ENCODE measurements around the gene CD14.
"Not testable (repeated sequence)": the region's sequence is repeated elsewhere in the genome, so short reads cannot be mapped to it uniquely, and the experiment has no call there.

Gene CD14

DNA sequence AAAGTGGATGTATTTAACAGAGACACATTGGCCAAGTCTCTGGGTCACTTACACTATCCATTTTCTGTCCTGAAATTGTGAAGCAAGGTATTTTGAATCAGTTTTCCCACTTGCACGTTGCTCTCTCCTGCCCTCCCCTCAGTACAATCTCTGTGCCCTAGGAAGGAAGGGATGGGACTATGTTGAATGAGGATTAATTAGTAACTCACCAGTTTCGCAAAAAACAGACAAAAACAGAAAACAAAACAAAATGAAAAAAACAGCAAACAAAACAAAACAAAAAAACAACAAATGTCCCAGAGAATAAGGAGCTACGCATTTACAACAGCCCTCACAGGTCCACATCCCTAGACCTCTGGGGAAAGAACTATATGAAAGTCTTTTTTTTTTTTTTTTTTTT is 1.1 kb upstream of the CD14 start:
- DNase-seq, result no peak

DNA sequence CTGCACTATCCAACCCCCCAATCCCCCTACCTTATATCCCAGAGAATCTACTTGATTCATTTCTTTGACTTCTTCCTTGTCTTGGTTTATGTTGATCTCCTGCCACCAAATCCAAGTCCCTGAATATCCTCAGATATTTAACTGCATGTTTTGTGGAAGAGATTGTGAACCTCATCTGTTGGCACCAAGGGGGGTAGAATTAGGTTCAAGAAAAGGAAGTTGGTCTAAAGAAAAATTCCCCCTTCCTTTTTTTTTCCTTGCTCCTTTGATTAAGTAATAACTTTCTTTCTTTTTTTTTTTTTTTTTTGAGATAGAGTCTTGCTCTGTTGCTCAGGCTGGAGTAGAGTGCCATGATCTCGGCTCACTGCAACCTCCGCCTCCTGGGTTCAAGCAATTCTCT is 526 bp upstream of the CD14 start:
- DNase-seq, result no peak

DNA sequence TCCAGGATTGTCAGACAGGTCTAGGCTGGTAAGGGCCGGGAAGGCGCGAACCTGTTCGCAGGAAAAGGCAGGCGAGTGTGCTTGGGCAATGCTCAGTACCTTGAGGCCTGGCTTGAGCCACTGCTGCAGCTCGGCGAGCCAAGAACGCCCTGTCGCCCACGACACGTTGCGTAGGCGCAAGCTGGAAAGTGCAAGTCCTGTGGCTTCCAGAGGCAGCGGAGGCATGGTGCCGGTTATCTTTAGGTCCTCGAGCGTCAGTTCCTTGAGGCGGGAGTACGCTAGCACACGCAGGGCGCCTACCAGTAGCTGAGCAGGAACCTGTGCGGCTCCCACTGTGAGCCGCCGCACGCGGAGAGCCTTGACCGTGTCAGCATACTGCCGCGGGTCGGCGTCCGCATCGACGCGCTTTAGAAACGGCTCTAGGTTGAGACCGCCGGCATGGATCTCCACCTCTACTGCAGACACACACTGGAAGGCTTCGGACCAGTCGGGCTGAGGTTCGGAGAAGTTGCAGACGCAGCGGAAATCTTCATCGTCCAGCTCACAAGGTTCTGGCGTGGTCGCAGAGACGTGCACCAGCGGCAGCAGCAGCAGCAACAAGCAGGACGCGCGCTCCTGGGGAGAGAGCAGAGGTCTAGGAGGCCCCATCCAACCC is 482 bp downstream of the CD14 start:
- peak; percentile 29 for DNase-seq

DNA sequence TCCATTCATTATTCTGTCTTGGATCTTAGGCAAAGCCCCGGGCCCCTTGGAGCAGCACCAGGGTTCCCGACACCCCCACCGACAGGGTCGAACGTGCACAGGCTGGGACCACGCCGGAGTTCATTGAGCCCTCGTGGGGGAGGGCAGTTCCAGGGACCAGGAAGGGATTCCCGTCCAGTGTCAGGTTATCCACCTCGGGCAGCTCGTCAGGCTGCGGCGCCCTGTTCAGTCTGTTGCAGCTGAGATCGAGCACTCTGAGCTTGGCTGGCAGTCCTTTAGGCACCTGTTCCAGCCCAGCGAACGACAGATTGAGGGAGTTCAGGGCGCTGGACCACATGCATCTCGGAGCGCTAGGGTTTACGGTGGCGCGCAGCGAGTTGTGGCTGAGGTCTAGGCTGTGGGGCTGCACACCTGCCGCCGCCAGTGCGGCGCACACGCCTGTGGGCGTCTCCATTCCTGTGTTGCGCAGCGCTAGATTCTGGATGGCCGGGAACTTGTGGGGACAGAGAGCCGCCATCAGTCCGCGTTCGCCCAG is 1.1 kb downstream of the CD14 start:
- no peak for DNase-seq

DNA sequence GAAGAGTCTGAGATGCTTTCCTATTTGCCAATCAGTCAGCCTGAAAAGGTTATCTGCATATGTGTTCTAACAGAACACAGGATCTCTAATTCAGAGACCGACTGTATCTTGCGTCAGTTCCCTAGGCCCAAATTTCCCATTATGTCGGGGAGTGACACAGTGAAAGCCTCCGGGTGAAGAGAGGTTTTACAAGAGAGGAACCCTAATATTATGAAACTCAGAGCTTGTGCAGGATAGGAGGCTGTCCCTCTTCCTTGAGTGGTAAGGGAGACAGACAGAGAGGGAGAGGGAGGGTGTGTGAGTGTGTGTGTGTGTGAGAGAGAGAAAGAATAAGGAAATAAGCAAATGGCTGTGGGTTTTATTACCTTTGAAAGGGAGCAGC is 1.9 kb downstream of the CD14 start:
- DNase-seq, result no peak

DNA sequence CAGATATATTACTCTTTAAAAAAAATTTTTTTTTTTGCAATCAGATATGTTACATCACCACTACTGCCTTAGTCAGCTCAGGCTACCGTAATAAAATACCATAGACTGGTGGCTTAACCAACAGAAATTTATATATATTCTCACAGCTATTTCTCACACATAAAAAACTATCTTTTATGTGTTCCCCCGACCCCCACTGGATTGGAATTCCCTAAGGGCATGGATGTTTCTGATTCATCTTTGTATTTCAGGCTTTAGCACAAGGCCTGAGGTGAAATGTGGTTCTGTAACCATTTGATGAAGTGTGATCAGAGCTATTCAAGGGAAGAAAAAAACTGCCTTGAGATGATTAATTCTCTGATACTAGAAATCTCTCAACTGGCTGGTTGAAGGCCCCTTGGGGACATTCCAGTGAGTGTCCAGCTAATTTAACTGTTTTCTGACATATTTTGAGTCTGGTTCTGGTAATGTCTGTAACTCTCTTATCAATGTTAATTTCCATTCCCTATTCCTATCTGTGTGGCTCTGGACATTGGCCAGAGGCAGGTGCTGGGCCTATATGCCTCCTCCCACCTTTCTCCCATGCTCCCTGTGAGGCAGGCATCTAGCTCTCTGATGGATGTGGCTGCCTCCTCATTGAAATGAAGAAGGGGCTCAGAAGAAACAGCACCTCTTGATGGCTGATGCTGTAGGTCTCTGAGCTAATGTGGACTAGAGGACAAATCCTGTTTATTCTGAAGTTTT is 2.5 kb downstream of the CD14 start:
- DNase-seq, result peak; percentile 41

DNA sequence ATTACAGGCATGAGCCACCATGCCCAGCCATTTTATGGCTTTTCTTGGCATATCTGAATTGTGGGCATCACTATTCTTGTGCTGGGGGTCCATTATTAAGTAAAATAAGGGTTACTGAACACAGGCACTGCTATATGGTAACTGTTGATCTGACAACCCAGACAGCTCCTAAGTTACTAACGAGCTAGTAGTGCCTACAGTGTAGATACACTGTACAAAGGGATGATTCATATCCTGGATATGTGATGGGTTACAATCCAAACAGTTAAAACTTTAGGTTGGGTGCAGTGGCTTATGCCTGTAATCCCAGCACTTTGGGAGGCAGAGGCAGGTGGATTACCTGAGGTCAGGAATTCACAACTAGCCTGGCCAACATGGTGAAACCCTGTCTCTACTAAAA is 4.3 kb downstream of the CD14 start:
- DNase-seq, result no peak

DNA sequence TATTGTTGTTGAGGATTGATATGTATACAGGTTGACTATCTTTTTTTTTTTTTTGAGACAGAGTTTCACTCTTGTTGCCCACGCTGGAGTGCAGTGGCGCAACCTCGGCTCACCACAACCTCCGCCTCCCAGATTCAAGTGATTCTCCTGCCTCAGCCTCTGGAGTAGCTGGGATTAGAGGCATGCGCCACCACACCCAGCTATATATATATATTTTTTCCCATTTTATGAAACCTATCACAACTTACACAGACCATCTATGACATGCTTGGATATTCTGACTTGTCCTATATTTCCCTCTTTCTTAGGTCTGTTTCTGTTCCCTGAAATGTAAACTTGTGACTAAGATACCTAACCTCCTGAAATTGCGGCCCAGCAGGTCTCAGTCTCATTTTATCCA is 5.0 kb downstream of the CD14 start:
- DNase-seq, result no peak

DNA sequence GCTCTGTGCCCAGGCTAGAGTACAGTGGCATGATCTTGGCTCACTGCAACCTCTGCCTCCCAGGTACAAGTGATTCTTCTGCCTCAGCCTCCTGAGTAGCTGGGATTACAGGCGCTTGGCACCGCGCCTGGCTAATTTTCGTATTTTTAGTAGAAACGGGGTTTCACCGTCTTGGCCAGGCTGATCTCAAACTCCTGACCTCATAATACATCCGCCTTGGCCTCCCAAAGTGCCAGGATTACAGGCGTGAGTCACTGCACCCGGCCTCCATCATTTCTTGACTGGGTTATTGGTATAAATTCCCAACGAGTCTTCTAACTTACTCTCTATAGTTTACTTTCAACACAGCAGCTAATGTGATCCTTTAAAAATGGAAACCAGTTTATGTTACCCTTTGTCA is 8.1 kb downstream of the CD14 start:
- DNase-seq, result not testable (repeated sequence)

DNA sequence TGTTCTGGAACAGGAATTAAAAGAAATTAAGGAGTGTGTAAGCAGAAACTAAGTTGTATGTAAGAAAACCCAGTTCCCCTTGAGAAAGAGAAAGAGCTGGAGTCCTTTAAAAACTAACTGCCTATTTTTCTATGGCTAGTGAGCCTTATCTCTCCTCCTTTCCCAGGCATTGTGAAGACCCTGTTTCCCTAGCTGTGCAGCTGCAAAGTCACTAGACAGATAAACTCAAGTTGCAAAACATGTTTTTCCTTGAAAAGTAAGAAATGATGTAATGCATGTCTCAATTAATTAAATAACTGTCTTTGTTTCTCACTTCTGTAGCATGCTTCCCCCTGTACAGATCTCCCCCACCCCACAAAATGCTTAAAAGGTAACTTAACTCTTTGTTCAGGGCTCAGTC is 9.9 kb downstream of the CD14 start:
- DNase-seq, result not testable (repeated sequence)

DNA sequence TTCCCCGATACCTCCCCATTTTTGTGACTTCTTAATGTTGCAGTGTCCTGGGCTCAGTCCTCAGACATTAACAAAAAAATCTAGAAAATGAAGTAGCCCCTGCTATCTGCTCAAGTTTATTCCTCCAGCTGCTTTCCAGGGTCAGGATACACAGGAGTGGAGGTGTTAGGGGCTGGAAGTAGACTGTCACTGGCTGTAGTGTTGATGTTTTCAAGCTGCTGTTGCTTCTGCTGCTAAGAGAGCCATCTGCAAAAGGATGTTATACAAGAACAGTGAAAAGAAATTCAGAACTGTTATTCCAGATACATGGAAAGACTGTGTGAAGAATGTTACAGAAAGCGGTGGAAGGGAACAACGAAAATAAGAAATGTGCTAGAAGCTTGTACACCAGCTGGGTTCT is 10.7 kb downstream of the CD14 start:
- DNase-seq, result no peak

DNA sequence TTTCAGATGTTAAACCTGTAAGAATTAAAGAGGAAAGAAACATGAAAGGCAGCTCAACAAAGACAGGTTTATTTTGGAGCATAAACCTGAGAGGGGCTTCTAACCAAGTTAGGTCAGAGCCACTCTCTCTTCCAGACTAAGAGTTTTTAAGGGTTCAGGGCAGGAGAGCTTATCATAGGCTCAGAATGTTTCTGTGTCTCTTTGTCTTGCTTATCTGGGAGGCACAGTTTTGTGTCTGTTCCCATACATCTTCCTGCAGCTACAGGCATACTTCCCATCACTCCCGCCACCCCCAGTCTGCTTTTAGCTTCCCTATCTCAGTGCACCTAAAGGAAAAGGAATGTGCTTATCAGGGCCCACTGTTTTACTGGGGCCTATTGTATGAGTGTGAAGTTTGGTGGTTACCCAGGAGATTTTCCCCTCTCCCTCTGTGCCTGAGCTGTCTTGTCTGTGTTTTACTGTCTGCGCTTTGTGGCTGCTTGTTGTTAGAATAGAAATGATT is 21.9 kb downstream of the CD14 start:
- DNase-seq, result no peak

DNA sequence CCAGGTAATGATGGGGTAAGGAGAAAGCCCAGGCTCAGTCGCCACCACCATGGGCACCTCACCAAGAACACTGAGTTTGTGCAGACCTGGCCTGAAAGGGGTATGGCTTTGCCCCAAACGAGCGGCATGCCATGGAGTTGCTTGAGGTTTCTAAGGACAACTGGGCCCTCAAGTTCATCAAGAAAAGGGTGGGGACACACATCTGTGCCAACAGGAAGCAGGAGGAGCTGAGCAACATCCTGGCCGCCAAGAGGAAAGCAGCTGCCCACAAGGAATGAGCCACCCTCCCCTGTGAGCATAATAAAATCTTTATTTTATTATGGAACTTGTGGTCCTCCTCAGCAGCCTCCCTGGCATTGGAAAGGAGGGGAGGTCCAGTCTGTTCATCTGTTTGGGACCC is 23.8 kb downstream of the CD14 start:
- DNase-seq, result no peak

DNA sequence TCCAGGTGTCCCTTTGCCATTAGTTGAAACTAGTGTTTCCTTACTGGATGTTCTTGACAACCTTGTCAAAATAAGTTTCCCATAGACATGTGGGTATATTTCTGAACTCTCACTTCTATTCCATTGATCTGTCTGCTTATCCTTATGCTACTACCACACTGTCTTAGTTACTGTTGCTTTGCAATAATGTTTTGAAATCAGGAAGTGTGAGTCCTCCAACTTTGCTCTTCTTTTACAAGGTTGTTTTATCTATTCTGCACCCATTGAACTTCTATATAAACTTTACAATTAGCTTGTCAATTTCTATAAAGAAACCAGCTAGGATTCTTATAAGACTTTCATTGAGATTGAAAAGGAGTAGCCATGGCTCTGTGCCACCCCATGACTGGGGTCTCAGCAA is 24.3 kb downstream of the CD14 start:
- no peak for DNase-seq

DNA sequence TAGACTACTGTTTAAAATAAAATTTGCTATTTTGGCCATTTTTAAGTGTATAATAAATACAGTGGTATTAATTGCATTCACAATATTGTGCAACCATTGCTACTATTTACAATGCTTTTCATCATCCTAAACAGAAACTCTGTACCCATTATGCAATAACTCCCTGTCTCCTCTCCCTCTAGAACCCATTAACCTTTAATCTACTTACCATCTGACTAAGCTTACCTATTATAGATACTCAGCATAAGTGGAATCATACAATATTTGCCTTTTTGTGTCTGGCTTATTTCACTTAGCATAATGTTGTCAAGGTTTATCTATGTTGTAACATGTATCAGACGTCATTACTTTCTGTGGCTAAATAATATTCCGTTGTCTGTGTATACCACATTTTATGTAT is 25.9 kb downstream of the CD14 start:
- DNase-seq, result no peak

DNA sequence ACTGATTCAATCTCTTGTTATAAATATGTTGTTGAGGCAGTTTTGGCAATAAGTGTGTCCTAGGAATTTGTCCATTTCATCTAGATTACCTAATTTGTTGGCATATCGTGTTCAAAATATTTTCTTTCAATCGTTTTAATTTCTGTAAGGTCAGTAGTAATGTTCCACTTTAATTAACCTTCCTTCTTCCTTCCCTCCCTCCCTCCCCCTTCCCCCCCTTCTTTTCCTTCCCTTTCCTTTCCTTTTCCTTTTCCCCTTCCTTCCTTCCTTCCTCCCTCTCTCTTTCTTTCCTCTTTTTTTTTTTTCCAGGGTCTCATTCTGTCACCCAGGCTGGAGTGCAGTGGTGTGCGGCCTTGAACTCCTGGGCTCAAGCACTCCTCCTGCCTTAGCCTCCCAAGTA is 27.1 kb downstream of the CD14 start:
- DNase-seq, result no peak

DNA sequence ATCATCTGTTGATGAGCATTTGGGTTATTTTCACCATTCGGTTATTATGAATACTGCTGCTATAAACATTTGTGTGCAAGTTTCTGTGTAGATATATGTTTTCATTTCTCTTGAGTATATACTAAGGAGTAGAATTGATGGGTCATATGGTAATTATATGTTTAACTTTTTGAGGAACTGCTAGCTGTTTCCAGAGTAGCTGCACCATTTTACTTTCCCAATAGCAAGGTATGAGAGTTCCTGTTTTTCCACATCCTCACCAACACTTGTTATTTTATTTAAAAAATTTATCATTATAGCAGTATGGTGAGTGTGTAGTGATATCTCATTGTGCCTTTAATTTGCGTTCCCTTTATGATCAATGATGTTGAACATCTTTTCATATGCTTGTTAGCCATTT is 29.2 kb downstream of the CD14 start:
- no peak for DNase-seq

DNA sequence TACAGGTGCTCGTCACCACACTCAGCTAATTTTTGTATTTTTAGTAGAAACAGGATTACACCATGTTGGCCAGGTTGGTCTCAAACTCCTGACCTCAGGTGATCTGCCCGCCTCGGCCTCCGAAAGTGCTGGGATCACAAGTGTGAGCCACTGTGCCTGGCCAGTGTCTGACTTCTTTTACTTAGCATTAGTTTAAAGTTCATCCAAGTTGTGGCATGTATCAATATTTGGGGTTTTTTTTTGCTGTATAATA is 29.6 kb downstream of the CD14 start:
- DNase-seq, result not testable (repeated sequence)

DNA sequence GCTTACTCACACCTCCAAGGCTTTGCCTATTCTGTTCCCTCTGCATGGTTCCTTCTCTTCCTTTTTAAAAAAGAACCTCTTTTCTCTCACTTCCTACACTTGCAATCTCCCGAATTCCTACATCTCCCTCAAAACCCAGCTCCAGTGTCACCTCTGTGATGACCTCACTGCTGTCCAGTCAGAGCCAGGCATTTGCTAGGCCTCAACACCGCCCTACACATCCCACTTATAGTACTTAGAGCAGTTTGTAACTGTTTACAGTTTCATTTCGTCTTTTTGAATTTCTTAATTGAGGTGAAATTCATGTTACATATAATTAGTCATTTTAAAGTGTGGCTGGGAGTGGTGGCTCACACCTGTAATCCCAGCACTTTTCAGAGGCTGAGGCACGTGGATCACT is 30.8 kb downstream of the CD14 start:
- DNase-seq, result no peak

DNA sequence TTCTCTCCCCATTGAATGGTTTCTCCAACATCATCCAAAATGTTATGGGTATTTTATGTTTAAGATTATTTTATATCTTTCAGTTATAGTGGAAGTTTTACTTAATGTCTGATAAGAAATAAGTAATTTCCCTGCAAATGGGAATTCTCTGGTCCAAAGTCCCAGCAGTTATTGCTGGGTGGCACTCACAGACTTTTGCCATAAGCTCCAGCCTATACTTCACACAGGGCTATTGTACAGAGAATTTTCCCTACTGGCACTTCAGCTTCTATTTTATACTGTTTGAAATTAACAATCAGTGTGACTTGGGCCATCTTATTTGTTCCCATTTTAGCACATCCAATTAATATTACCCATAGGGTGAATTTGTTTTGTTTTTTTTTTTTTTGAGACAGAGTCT is 32.9 kb downstream of the CD14 start:
- DNase-seq, result no peak

DNA sequence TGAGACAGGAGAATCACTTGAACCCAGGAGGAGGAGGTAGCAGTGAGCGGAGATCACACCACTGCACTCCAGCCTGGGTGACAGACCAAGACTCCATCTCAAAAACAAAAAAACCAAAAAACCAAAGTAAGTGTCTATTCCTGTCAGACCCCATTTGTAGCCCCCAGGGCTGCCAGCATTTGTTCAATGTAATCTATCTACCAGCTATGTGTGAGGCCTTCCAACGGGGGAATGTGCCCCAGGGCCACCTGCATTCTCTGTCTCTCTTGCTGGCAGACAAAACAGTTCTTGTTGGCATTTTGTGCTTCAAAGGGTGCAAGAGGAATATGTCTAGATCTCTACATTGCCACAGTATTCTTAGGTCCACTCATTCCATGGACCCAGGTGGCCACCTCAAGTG is 34.1 kb downstream of the CD14 start:
- no peak for DNase-seq

DNA sequence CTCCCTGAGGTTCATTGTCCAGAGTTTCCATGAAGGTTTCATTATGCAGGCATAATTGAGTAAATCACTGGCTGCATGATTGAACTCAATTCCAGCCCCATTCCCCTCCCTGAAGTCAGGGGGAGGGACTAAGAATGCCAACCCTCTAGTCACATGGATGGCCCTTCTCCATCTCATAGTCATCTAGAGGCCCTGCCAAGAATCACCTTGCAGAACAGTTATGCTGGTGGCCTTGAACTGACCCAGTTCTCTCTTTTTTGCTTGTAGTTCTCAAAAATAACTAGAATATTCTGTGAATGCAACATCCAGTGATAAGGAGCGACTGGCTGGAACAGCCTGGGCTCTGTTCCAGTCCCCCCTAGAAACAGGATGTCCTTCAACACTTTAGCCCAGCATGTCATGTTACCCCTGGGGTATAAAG is 36.6 kb downstream of the CD14 start:
- DNase-seq, result no peak

DNA sequence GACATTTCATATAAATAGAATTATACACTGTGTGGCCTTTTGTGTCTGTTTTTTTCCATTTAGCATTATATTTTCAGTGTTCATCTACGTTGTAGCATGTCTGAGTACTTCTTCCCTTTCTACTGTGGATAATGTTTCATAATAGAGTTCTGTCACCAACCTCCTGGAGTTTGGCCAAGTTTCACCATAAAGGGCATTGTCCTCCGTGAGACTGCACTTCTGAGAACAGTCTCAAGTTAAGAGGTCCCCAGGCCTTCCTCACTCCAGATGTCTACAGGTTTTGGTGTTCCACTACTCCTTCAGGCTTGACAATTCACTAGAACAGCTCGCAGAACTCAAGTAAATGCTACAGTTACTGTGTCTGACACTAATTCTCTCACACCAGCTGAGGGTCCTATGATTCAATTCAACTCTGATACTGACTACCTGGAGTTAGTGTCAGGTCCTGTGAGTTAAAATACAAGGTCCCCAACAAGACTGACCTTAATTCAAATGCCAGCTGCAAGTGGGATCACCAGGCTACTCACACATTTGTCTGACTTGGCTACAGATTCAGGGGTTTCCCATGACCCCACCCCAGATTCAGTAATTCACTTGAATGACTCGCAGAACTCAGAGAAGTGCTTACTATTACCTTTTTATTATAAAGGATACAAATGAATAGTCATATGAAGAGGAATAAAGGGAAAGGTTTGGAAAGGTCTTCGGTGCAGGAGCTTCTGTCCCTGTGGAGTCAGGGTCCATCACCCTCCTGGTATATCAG is 37.3 kb downstream of the CD14 start:
- DNase-seq, result no peak

DNA sequence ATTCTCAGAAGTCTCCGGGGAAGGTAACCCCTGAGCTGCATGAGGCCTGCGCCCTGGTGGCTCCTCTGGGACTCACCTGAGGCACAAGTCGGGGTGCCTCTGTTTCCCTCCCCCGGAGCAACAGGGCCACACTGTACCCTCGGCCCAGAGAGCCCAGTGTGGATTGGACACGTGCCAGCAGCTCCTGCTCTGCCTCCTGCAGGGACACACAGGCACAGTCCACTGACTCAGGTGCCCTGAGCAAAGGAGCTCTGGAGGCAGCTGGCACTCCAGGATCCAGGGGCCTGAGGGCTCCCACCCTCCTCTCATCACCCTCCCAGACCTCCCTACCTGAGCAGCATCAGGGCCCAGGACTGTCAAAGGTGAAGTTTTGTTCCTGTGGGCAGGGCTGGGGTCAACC is 38.8 kb downstream of the CD14 start:
- DNase-seq, result no peak
